ENCODE results near the gene KIRREL3.

- TF ChIP-seq POLR2AphosphoS5 (IDR thresholded peaks at IDR 0.05) = no peak
- TF ChIP-seq, protein P1, sequence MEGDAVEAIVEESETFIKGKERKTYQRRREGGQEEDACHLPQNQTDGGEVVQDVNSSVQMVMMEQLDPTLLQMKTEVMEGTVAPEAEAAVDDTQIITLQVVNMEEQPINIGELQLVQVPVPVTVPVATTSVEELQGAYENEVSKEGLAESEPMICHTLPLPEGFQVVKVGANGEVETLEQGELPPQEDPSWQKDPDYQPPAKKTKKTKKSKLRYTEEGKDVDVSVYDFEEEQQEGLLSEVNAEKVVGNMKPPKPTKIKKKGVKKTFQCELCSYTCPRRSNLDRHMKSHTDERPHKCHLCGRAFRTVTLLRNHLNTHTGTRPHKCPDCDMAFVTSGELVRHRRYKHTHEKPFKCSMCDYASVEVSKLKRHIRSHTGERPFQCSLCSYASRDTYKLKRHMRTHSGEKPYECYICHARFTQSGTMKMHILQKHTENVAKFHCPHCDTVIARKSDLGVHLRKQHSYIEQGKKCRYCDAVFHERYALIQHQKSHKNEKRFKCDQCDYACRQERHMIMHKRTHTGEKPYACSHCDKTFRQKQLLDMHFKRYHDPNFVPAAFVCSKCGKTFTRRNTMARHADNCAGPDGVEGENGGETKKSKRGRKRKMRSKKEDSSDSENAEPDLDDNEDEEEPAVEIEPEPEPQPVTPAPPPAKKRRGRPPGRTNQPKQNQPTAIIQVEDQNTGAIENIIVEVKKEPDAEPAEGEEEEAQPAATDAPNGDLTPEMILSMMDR (IDR thresholded peaks at IDR 0.05) = no peak
Measured at GRCh38 chr11:126547691-126548090, 452.9 kb downstream of the KIRREL3 start.
